Ammon's horn (tissue), 1 donor: ENCODE measurements around the gene GRM7.

Experiments
- DNase-seq: peaks from one replicate; pipeline ENCODE4 v3.0.0-alpha.2; 2016; ENCODE audit warnings: low spot score

Gene GRM7

GRCh38 chr3:7720649-7721297, 859.9 kb downstream of the GRM7 start:
- no peak for DNase-seq

DNA sequence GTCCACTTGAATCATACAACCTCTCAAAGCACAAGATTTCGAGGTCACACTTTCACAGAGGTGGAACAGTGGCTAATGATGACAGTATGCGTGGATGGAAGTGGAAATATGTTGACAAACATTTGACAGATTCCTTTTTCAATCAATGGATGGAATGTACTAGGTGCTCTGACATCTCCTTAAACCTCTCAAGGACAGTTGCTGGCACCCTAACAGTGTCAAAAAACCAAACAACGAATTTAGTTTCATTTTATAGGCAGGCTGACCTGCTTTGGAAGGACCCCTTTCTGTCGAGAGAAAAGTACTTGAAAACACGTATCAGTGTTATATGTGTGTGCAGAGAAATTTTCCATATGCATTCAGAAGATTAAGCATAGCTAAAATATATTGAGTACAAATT, 861.0 kb downstream of the GRM7 start:
- DNase-seq, result no peak

DNA sequence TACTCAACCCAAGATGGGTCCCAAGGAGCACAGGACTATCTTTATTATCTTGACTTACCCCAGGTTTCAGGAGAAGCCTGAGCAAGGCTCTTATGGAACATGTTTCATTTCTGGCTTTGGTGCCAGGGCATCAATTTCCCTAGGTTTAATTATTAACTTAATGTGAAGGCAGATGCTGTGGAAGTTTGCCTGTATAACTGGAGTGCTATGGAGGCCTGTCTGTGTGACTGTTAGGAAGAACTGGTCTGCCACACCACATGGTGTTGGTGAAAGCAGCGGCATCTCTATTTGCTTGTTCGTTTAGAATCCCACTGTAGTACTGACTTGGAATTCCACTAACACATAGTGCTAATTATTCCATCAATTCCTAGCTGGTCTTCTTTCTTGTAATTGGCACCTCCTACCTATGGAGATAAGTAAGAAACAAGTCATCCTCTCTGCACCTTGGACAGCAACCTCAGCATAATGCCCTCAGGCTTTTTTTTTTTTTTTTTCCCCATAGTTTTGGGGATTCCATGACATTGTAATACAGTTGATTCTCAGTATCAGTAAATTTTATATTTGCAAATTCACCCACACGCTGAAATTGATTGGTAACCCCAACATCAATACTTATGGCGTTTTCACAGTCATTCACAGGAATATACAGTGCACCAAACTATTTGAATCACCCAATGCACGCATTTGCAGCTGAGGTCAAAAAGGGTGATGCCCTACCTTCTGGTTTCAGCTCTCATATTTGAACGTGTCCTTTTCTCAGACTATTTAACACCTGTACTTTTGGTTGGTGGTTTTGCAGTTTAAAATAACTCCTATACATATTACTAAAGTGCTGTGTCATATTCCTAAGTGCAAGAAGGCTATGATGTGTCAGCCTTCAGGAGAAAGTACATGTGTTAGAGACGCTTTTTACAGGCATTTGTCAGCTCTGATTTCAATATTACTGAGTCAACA, 867.9 kb downstream of the GRM7 start:
- DNase-seq, result no peak

DNA sequence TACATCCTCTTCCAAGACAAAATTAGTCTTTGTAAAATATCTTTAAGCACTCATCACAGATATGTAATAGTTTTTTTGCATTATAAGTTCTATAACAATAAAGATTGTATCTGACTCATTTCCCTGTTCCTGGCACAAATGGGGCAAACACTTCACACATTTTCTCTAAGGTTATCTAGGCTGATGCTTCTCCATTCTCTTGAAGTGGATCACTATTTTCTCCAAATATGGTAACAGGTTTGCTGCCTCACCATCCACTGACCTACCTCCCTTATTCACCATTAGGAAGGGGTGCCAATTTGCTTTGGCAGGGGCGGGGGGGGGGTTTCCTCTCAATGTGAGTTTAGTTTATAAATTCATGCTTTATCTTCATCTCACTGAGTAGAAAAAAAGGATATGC, 873.0 kb downstream of the GRM7 start:
- no peak for DNase-seq

- no peak for DNase-seq
Measured at GRCh38 chr3:7734456-7734855, 873.5 kb downstream of the GRM7 start.

DNA sequence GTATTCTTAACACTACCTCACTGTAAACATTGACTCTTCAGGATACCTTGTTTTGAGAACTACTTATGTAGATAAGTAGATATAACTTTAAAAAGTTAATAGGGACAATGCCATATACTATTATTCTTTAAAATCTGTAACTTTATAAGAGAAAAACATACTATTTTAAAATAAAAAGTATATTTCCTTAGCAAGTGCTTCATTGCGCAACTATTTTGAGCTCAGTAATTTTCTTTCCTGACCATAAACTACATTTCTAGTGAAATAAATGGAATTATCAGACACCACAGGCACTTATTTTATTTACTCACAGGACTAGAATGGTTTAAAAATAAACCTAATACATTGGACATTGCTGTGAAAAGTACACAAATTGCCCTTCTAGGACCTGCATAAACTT, 876.3 kb downstream of the GRM7 start:
- no peak for DNase-seq

GRCh38 chr3:7739754-7740153, 878.8 kb downstream of the GRM7 start:
- DNase-seq, result no peak

- DNase-seq, result no peak
Measured at GRCh38 chr3:7740458-7740857, 879.5 kb downstream of the GRM7 start.

DNA sequence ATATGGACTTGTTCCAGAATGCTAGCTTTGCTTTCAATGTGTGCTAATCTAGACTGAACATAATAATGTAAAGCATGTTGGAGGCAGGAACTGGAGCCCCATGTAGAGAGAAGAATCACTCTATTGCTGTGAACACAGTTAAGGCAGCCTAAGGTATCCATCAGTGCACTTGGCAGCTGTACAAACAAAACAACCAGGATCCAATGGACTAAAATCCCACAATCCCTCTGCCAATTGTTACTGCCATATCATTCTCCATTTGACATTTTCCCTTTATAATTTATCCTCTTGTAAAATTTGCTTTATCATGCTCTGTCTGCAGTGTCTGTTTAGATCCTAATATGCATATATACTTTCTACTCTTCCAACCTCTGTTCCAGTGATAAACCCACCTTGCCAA, 883.9 kb downstream of the GRM7 start:
- no peak for DNase-seq

DNA sequence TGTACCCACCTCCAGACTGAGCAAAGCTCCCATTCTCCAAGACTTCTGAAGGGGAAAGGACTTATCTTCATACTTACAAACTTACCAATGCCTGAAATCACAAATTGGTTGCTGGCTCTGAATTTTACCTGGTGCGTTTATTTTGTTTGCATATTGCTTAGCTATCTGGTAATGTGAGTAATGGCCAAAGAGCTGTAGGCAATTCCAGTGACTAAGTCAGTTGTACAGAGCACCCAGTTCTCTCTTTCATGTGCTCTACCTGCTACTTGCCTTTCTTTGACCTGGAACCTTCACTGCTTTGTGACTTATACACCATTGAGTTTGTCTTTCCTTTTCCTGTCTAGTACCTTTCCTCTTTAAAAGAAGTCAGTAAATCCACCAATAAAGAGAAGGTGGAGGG, 884.8 kb downstream of the GRM7 start:
- no peak for DNase-seq

GRCh38 chr3:7749931-7750695, 889.2 kb downstream of the GRM7 start:
- no peak for DNase-seq

- DNase-seq, result no peak
Measured at GRCh38 chr3:7752005-7752404, 891.1 kb downstream of the GRM7 start.

- peak; percentile 28 for DNase-seq
Measured at GRCh38 chr3:7754653-7755441, 893.9 kb downstream of the GRM7 start.

GRCh38 chr3:7759630-7760029, 898.7 kb downstream of the GRM7 start:
- DNase-seq, result no peak

DNA sequence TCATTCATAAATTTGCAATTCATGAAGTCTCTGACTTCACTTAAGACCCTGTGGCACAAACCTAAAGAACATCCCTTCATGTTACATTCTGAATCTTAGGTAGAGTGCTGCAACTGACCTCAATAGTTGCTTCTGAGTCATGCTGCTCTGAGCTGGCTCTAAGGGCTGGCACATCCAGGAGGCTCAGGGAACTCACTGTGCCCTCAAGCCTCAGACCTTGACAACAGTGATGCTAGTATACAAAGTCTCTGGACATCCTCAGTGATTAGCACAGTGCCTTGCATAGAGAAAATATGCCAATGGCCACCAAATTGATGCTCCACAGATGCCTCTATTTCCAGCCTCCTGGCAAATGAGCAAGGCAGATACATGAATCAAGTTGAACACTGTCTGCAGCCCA, 899.8 kb downstream of the GRM7 start:
- DNase-seq, result no peak

DNA sequence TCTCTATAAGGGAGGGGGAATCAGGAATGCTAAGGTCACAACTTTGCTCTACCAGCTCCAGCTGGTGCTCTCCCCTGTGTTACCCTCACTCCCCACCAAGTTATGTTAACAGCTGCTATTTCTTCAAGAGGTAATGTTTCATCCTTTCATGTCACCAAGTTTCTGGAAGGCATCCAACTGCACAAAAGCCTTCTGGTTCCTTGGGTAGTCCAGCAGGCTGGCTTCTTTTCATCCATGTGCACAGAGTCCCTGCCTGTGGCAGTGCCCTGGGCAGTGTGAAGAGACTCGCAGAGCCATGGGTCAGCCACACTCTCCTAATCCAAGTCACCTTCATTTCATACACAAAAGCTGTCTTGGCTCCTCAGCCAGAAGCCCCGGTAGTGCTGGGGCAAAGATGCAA, 903.2 kb downstream of the GRM7 start:
- DNase-seq, result no peak

DNA sequence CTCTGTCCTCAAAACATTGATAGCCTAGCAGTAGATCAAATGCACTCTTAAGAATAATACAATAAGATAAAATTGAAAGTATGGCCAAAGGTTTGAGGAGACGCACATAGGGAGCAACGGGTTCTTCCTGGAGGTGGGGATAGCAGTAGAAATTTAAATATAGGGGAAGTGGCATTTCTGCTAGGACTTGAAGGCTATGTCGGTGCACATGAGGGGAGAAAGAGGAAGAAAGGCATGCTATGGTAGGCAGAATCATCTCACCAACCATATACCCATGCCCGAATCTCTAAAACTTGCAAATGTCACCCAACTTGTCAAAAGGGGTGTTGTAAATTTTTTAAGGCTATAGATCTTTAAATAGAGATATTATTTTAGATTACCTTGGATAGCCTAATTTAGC, 905.6 kb downstream of the GRM7 start:
- DNase-seq, result no peak

GRCh38 chr3:7779331-7779730, 918.4 kb downstream of the GRM7 start:
- no peak for DNase-seq

GRCh38 chr3:7781395-7781794, 920.5 kb downstream of the GRM7 start:
- DNase-seq, result no peak

GRCh38 chr3:7787871-7788828, 927.2 kb downstream of the GRM7 start:
- DNase-seq, result peak; percentile 5

DNA sequence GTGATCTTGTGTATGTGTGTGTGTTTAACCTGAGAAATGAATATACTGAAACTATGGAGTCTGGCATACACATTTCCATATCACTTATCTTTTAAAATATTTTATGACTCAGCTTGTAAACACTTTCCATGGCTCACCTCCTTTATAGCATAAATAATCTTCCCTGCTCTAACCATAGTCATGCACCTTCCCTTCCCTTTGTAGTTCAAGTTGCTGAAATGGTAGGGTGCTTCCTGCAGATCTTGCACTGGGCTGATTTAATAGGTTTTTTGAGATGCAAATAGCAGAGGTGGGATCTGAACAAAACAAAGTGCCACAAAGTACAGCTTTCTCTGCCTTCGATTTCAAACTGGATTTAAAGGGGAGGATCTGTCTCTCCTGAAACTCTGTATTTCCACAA, 928.0 kb downstream of the GRM7 start:
- DNase-seq, result no peak
